HepG2 (cell line): ENCODE data around the gene DLG2.

Experiments used
- CEBPB ChIP-seq: IDR thresholded peaks from 2 replicates; pipeline ENCODE4 v1.6.1; 2011; ENCODE audit warnings: low read depth, low read length, improper control_type of control experiment, borderline replicate concordance
- GABPA ChIP-seq, 2 experiments: IDR thresholded peaks; 2 replicates each; pipeline ENCODE4 v1.6.1; 2011 to 2016; ENCODE audit warnings: low read depth in 2 of 2, low read length in 1 of 2, missing biosample characterization in 1 of 2, missing genetic modification characterization in 1 of 2
- JUND ChIP-seq: sonication (generic); formaldehyde crosslinking; IDR thresholded peaks from 2 replicates; pipeline ENCODE4 v1.8.0; 2022; ENCODE audit warnings: mild to moderate bottlenecking, missing genetic modification reagents
- NFIC ChIP-seq: IDR thresholded peaks from 2 replicates; pipeline ENCODE4 v1.6.1; 2012; ENCODE audit warnings: mild to moderate bottlenecking, low read length, inconsistent platforms
- NR2C2 ChIP-seq: sonication (generic); formaldehyde crosslinking; IDR thresholded peaks from 2 replicates; pipeline ENCODE4 v1.4.0; 2020; ENCODE audit warnings: missing genetic modification reagents, mild to moderate bottlenecking, moderate library complexity, borderline replicate concordance
- PHF21A ChIP-seq: sonication (generic); formaldehyde crosslinking; IDR thresholded peaks from 2 replicates; pipeline ENCODE4 v1.5.0; 2020; ENCODE audit warnings: mild to moderate bottlenecking, missing genetic modification reagents
- POLR2AphosphoS5 ChIP-seq: IDR thresholded peaks from 2 replicates; pipeline ENCODE4 v1.6.1; 2012; ENCODE audit warnings: low read depth, low read length
- POLR2G ChIP-seq: fragments of 200-400 bp; formaldehyde crosslinking; IDR thresholded peaks from 2 replicates; pipeline ENCODE4 v1.6.1; 2018; ENCODE audit warnings: mild to moderate bottlenecking, low read depth, low read length, moderate library complexity
- SOX6 ChIP-seq, 2 experiments: fragments of 450-650 bp in 1 of 2; sonication (generic) in 1 of 2; formaldehyde crosslinking in 1 of 2; IDR thresholded peaks; 2 replicates each; pipeline versions ENCODE4 v1.4.0 to v1.6.1; 2017 to 2020; ENCODE audit warnings: antibody characterized with exemption in 1 of 2, mild to moderate bottlenecking in 1 of 2, missing genetic modification reagents in 1 of 2
- YY1 ChIP-seq: IDR thresholded peaks from 2 replicates; pipeline ENCODE4 v1.6.1; 2011; ENCODE audit warnings: low read length, low read depth, moderate library complexity, mild to moderate bottlenecking; ENCODE audit not compliant: insufficient read depth, insufficient replicate concordance
- ZNF274 ChIP-seq: sonication (generic); formaldehyde crosslinking; IDR thresholded peaks from 2 replicates; pipeline ENCODE4 v1.5.1; 2020; ENCODE audit warnings: mild to moderate bottlenecking, missing genetic modification reagents
- TF ChIP-seq, protein P1 (sequence below): IDR thresholded peaks from 2 replicates; pipeline ENCODE4 v1.6.1; 2016; ENCODE audit warnings: low read depth, control low read depth
- TF ChIP-seq, protein P2 (sequence below): sonication (generic); formaldehyde crosslinking; IDR thresholded peaks from 2 replicates; pipeline ENCODE4 v1.5.0; 2020; ENCODE audit warnings: mild to moderate bottlenecking, missing genetic modification reagents, moderate library complexity
- TF ChIP-seq, protein P3 (sequence below): sonication (generic); formaldehyde crosslinking; IDR thresholded peaks from 2 replicates; pipeline ENCODE4 v1.4.0; 2020; ENCODE audit warnings: missing genetic modification reagents

DNA sequence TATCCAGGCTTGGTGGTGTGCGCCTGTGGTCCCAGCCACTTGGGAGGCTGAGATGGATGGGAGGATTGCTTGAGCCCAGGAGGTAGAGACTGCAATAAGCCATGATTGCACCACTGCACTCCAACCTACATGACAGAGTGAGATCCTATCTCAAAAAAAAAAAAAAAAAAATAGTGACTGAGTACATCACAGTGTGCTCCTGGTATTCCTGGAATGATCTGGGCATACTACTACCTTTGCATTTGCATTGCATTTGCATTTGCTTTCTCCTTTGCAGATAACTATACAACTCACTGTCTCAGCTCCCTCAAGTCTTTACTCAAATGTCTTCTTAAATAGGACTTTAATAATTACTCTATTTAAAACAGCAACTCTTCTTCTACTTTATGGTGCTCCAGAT lies 51.8 kb downstream of the DLG2 start:
- TF ChIP-seq CEBPB (no peak), SOX6 (IDR thresholded peaks at IDR 0.05) (no peak), SOX6 (CRISPR knock-in tag; IDR thresholded peaks at IDR 0.05) (no peak), GABPA (IDR thresholded peaks at IDR 0.05; ENCODE audit: low read depth, low read length) (no peak), GABPA (CRISPR knock-in tag; IDR thresholded peaks at IDR 0.05; ENCODE audit: low read depth) (no peak), JUND (CRISPR knock-in tag) (no peak), YY1 (no peak), NFIC (no peak), PHF21A (no peak), POLR2AphosphoS5 (no peak), NR2C2 (CRISPR knock-in tag) (no peak), ZNF274 (CRISPR knock-in tag) (no peak), POLR2G (no peak)
- TF ChIP-seq, protein P1, sequence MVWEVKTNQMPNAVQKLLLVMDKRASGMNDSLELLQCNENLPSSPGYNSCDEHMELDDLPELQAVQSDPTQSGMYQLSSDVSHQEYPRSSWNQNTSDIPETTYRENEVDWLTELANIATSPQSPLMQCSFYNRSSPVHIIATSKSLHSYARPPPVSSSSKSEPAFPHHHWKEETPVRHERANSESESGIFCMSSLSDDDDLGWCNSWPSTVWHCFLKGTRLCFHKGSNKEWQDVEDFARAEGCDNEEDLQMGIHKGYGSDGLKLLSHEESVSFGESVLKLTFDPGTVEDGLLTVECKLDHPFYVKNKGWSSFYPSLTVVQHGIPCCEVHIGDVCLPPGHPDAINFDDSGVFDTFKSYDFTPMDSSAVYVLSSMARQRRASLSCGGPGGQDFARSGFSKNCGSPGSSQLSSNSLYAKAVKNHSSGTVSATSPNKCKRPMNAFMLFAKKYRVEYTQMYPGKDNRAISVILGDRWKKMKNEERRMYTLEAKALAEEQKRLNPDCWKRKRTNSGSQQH (CRISPR knock-in tag), result no peak
- TF ChIP-seq, protein P2, sequence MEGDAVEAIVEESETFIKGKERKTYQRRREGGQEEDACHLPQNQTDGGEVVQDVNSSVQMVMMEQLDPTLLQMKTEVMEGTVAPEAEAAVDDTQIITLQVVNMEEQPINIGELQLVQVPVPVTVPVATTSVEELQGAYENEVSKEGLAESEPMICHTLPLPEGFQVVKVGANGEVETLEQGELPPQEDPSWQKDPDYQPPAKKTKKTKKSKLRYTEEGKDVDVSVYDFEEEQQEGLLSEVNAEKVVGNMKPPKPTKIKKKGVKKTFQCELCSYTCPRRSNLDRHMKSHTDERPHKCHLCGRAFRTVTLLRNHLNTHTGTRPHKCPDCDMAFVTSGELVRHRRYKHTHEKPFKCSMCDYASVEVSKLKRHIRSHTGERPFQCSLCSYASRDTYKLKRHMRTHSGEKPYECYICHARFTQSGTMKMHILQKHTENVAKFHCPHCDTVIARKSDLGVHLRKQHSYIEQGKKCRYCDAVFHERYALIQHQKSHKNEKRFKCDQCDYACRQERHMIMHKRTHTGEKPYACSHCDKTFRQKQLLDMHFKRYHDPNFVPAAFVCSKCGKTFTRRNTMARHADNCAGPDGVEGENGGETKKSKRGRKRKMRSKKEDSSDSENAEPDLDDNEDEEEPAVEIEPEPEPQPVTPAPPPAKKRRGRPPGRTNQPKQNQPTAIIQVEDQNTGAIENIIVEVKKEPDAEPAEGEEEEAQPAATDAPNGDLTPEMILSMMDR (CRISPR knock-in tag), result no peak
- TF ChIP-seq, protein P3, sequence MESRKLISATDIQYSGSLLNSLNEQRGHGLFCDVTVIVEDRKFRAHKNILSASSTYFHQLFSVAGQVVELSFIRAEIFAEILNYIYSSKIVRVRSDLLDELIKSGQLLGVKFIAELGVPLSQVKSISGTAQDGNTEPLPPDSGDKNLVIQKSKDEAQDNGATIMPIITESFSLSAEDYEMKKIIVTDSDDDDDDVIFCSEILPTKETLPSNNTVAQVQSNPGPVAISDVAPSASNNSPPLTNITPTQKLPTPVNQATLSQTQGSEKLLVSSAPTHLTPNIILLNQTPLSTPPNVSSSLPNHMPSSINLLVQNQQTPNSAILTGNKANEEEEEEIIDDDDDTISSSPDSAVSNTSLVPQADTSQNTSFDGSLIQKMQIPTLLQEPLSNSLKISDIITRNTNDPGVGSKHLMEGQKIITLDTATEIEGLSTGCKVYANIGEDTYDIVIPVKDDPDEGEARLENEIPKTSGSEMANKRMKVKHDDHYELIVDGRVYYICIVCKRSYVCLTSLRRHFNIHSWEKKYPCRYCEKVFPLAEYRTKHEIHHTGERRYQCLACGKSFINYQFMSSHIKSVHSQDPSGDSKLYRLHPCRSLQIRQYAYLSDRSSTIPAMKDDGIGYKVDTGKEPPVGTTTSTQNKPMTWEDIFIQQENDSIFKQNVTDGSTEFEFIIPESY, result no peak
